Neuronal stem cell (in vitro differentiated cells): Measurements from ENCODE around the gene LRRC23.
"Not testable (repeated sequence)": the region's sequence is repeated elsewhere in the genome, so short reads cannot be mapped to it uniquely, and the experiment has no call there.

ENCODE experiments used
- DNase-seq: peaks from one replicate; pipeline ENCODE4 v3.0.0-alpha.2; 2013; ENCODE audit warnings: low spot score
- H2AFZ ChIP-seq: one replicate; pipeline ENCODE4 v1.6.1; 2013; ENCODE audit warnings: mild to moderate bottlenecking, low read length, inconsistent platforms
- H2AK5ac ChIP-seq: 2 replicates; pipeline ENCODE4 v1.6.1; 2013; ENCODE audit warnings: low read depth, mild to moderate bottlenecking, inconsistent platforms, low read length, moderate library complexity, mixed read lengths
- H2BK120ac ChIP-seq: 2 replicates; pipeline ENCODE4 v1.6.1; 2013; ENCODE audit warnings: low read depth, mild to moderate bottlenecking, inconsistent platforms, low read length, moderate library complexity, mixed read lengths
- H2BK12ac ChIP-seq: one replicate; pipeline ENCODE4 v1.6.1; 2013; ENCODE audit warnings: low read length, inconsistent platforms
- H2BK15ac ChIP-seq: 2 replicates; pipeline ENCODE4 v1.6.1; 2013; ENCODE audit warnings: mild to moderate bottlenecking, low read length, inconsistent platforms, mixed read lengths
- H2BK5ac ChIP-seq: one replicate; pipeline ENCODE4 v1.6.1; 2013; ENCODE audit warnings: inconsistent platforms, mild to moderate bottlenecking, low read length, moderate library complexity
- H3K14ac ChIP-seq: one replicate; pipeline ENCODE4 v1.6.1; 2013; ENCODE audit warnings: low read length, inconsistent platforms
- H3K18ac ChIP-seq: 2 replicates; pipeline ENCODE4 v1.6.1; 2013; ENCODE audit warnings: low read length, inconsistent platforms
- H3K23ac ChIP-seq: 2 replicates; pipeline ENCODE4 v1.6.1; 2013; ENCODE audit warnings: low read depth, mild to moderate bottlenecking, mixed read lengths, low read length, inconsistent platforms; ENCODE audit not compliant: poor library complexity
- H3K27ac ChIP-seq: replicated peaks from 3 replicates; pipeline ENCODE4 v1.5.1; 2013; ENCODE audit warnings: low read length, inconsistent platforms
- H3K27me3 ChIP-seq, 3 experiments: 2 replicates each; pipeline ENCODE4 v1.6.1; 2013; ENCODE audit warnings: low read length in 3 of 3, mild to moderate bottlenecking in 2 of 3, inconsistent platforms in 1 of 3, low read depth in 1 of 3, mixed read lengths in 1 of 3, moderate library complexity in 1 of 3; ENCODE audit not compliant: control insufficient read depth in 3 of 3, insufficient read depth in 3 of 3
- H3K36me3 ChIP-seq, 2 donors: replicated peaks in 1 of 2; 2 replicates each; pipeline ENCODE4 v1.6.1; 2013; ENCODE audit warnings: low read length in 2 of 2; ENCODE audit not compliant: control insufficient read depth in 2 of 2, insufficient read depth in 2 of 2
- H3K4ac ChIP-seq: 2 replicates; pipeline ENCODE4 v1.6.1; 2013; ENCODE audit warnings: inconsistent platforms, mild to moderate bottlenecking, low read length, moderate library complexity
- H3K4me1 ChIP-seq, 2 donors: 1 replicate in 1 of 2; 2 replicates in 1 of 2; pipeline ENCODE4 v1.6.1; 2013; ENCODE audit warnings: low read length in 2 of 2, low read depth in 1 of 2; ENCODE audit not compliant: control insufficient read depth in 2 of 2, insufficient read depth in 1 of 2
- H3K4me2 ChIP-seq: one replicate; pipeline ENCODE4 v1.6.1; 2013; ENCODE audit warnings: mild to moderate bottlenecking, low read length, inconsistent platforms; ENCODE audit not compliant: insufficient read depth, poor library complexity, severe bottlenecking
- H3K4me3 ChIP-seq, 2 donors: 2 replicates each; pipeline ENCODE4 v1.5.1; 2013; ENCODE audit warnings: low read length in 2 of 2, mild to moderate bottlenecking in 2 of 2, inconsistent platforms in 1 of 2, moderate library complexity in 1 of 2
- H3K79me1 ChIP-seq: one replicate; pipeline ENCODE4 v1.6.1; 2013; ENCODE audit warnings: low read depth, mild to moderate bottlenecking, inconsistent platforms, low read length, moderate library complexity
- H3K9ac ChIP-seq: one replicate; pipeline ENCODE4 v1.6.1; 2013; ENCODE audit warnings: mild to moderate bottlenecking, low read depth, low read length, inconsistent platforms; ENCODE audit not compliant: poor library complexity
- H3K9me3 ChIP-seq, 2 donors: replicated peaks in 1 of 2; 2 replicates each; pipeline versions ENCODE3 to v1.6.1; 2013; ENCODE audit warnings: low read length in 2 of 2, mild to moderate bottlenecking in 2 of 2, inconsistent platforms in 1 of 2, low read depth in 1 of 2, mixed read lengths in 1 of 2, moderate library complexity in 1 of 2; ENCODE audit not compliant: control insufficient read depth in 2 of 2, insufficient read depth in 1 of 2
- H4K8ac ChIP-seq: one replicate; pipeline ENCODE4 v1.6.1; 2013; ENCODE audit warnings: low read depth, mild to moderate bottlenecking, inconsistent platforms, low read length, moderate library complexity
- H4K91ac ChIP-seq: one replicate; pipeline ENCODE4 v1.6.1; 2013; ENCODE audit warnings: low read length, low read depth, mild to moderate bottlenecking, inconsistent platforms; ENCODE audit not compliant: poor library complexity
- WGBS, 2 donors: extraction: QIAGEN DNeasy Blood & Tissue Kit; methylation state at CpG; one replicate each; pipeline ENCODE4 v1.1.7; 2013; ENCODE audit warnings: missing lambda C conversion rate in 2 of 2, mixed read lengths in 1 of 2; ENCODE audit not compliant: insufficient read length in 2 of 2, insufficient replicate concordance in 1 of 2; ENCODE audit errors: extremely low coverage in 2 of 2; 5-methylcytosine and 5-hydroxymethylcytosine counted together

LRRC23 gene

GRCh38 chr12:6870304-6870703 is 34.3 kb upstream of the LRRC23 start:
- no CpG with 5 or more reads among the region's 4 CpGs for WGBS, 2 donors
- not testable (repeated sequence) for H2BK15ac ChIP-seq, H3K4ac ChIP-seq

GRCh38 chr12:6871052-6871957 is 33.3 kb upstream of the LRRC23 start:
- no peak overlapping the region for H2AFZ ChIP-seq
- peak overlapping the region; percentile 14 for H2BK12ac ChIP-seq
- H3K27ac ChIP-seq: peak overlapping the region; percentile 5
- H2AK5ac ChIP-seq: peak overlapping the region; percentile 9
- DNase-seq: no peak
- no peak overlapping the region for H3K14ac ChIP-seq
- no peak overlapping the region for H3K4ac ChIP-seq
- H3K4me1 ChIP-seq: peaks cover 15 to 16% of the 10 kb centered on the region in 2 donors
- H3K27me3 ChIP-seq: no peaks in the 10 kb centered on the region
- no peak overlapping the region for H3K4me3 ChIP-seq
- H2BK15ac ChIP-seq: no peak overlapping the region
- no peak overlapping the region for H4K8ac ChIP-seq
- WGBS, 2 donors: no CpG with 5 or more reads among the region's 12 CpGs
- H3K9ac ChIP-seq: peak overlapping the region; percentile 61
- H3K9me3 ChIP-seq: no peaks in the 10 kb centered on the region
- H3K79me1 ChIP-seq: peaks cover 8% of the 10 kb centered on the region
- peak overlapping the region; percentile 49 for H3K23ac ChIP-seq
- H3K18ac ChIP-seq: no peak overlapping the region
- H4K91ac ChIP-seq: no peak overlapping the region
- no peak overlapping the region for H2BK120ac ChIP-seq
- H3K36me3 ChIP-seq: peaks cover 15 to 43% of the 10 kb centered on the region in 2 donors
- H3K4me2 ChIP-seq: peak overlapping the region; percentile 13
- H2BK5ac ChIP-seq: no peak overlapping the region

More at GRCh38 chr12:6870304-6870703, 34.3 kb upstream of the LRRC23 start:
- not testable (repeated sequence) for H2BK12ac ChIP-seq, DNase-seq, H3K9ac ChIP-seq, H3K23ac ChIP-seq, H3K14ac ChIP-seq, H2BK5ac ChIP-seq, H4K8ac ChIP-seq, H2AK5ac ChIP-seq, H3K79me1 ChIP-seq, H3K27me3 ChIP-seq, H3K4me2 ChIP-seq, H3K9me3 ChIP-seq, H3K18ac ChIP-seq, H2AFZ ChIP-seq, H2BK120ac ChIP-seq, H3K27ac ChIP-seq, H4K91ac ChIP-seq, H3K4me3 ChIP-seq
- peaks cover 15 to 22% of the 10 kb centered on the region in 2 donors for H3K4me1 ChIP-seq
- H3K36me3 ChIP-seq: peaks cover 17 to 48% of the 10 kb centered on the region in 2 donors

- H3K36me3 ChIP-seq: peaks cover 15 to 45% of the 10 kb centered on the region in 2 donors
- no CpG with 5 or more reads among the region's 40 CpGs for WGBS, 2 donors
- no peaks in the 10 kb centered on the region for H3K27me3 ChIP-seq
- H3K4ac ChIP-seq: no peak overlapping the region
- peak; percentile 87 for DNase-seq
- H3K4me1 ChIP-seq: peaks cover 10% of the 10 kb centered on the region in 2 donors
- no peak overlapping the region for H2BK12ac ChIP-seq
- H3K79me1 ChIP-seq: peaks cover 8% of the 10 kb centered on the region
- H2AFZ ChIP-seq: peak overlapping the region; percentile 78
- peak overlapping the region; percentile 81 to 90 for H3K4me3 ChIP-seq
- peak overlapping the region; percentile 70 for H3K23ac ChIP-seq
- no peak overlapping the region for H4K8ac ChIP-seq
- H2AK5ac ChIP-seq: peak overlapping the region; percentile 79
- H4K91ac ChIP-seq: no peak overlapping the region
- H3K9me3 ChIP-seq: no peaks in the 10 kb centered on the region
- H3K4me2 ChIP-seq: peak overlapping the region; percentile 100
- peak overlapping the region; percentile 70 for H3K27ac ChIP-seq
- H3K14ac ChIP-seq: no peak overlapping the region
- peak overlapping the region; percentile 89 for H2BK5ac ChIP-seq
- no peak overlapping the region for H2BK120ac ChIP-seq
- H3K18ac ChIP-seq: peak overlapping the region; percentile 88
- peak overlapping the region; percentile 76 for H2BK15ac ChIP-seq
- peak overlapping the region; percentile 94 for H3K9ac ChIP-seq
Observed at GRCh38 chr12:6872073-6873048, 32.3 kb upstream of the LRRC23 start.
